Measurements from ENCODE around the gene SLC25A15.
"Not testable (repeated sequence)": the region's sequence is repeated elsewhere in the genome, so short reads cannot be mapped to it uniquely, and the experiment has no call there.

The SLC25A15 gene

DNA sequence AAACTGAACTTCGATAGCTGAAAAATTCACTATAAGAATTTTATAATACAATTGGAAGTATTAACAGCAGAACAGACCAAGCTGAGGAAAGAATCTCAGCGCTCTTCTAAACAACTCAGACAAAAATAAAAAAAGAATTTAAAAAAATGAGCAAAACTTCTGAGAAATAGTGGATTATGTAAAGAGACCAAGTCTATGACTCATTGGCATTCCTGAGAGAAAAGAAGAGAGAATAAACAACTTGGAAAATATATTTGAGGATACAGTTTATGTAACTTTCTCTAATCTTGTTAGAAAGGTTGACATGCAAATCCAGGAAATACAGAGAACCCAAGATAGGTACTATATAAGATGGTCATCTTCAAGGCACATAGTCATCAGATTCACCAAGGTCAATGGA lies 25.4 kb downstream of the SLC25A15 start:
- no peak for DNase-seq

DNA sequence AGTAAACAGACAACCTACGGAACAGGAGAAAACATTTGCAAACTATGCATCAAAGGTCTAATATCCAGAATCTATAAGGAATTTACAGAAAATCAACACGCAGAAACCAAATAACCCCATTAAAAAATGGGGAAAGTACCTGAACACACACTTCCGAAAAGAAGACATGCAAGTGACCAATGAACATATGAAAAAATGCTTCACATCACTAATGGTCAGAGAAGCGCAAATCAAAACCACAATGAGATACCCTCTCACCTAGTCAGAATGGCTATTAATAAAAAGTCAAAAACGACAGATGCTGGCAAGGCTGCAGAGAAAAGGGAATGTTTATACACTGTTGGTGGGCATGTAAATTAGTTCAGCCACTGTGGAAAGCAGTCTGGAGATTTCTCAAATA lies 29.5 kb downstream of the SLC25A15 start:
- DNase-seq: no peak

DNA sequence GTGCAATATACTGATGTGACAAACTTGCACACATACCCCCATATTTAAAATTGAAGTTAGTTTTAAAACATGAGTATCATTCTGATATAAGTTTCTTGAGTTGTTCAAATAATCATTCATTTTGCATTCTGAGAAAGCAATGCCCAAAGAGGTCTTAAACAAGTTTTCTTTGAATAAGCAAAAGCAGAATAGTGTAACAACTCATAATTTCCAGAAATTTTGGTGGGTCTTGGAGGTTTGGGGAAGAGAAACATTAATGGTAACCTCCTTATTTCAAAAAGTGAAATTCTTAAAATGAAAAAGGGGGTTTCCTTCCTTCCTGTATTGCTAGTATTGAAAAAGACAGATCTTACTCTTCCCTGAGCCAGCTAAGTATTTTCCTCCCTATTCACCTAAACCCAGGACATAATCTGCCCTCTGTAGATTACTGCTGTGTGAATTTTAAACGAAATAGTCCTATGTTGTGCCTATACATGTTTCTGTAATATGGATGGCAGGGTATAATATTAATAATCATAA lies 30.4 kb downstream of the SLC25A15 start:
- no peak for DNase-seq

GRCh38 chr13:40839725-40840124 lies 50.3 kb downstream of the SLC25A15 start:
- DNase-seq: not testable (repeated sequence)

- DNase-seq: not testable (repeated sequence)
Observed at GRCh38 chr13:40840955-40841354, 51.5 kb downstream of the SLC25A15 start.

Measured in cortex of kidney (tissue), 1 donor.